IPS DF 4.7 (cell line): ENCODE measurements around the gene GLCCI1.

Experiments
- DNase-seq: peaks from one replicate; pipeline ENCODE4 v3.0.0-alpha.2; 2013; ENCODE audit warnings: low spot score; ENCODE audit errors: extremely low read depth

GLCCI1 gene

GRCh38 chr7:7968544-7969305 is at the start of gene GLCCI1:
Gene GLCCI1 (plus strand): TSS chr7:7968796. CDS start chr7:7969351, 555 bp downstream.
- peak; percentile 90 for DNase-seq

GRCh38 chr7:7919449-7919945 is 49.1 kb upstream of the GLCCI1 start:
- no peak for DNase-seq

- no peak for DNase-seq
These were observed 48.5 kb upstream of the GLCCI1 start for GRCh38 chr7:7920056-7920455.

- no peak for DNase-seq
These were observed 48.1 kb upstream of the GLCCI1 start for GRCh38 chr7:7920481-7920880.

- DNase-seq, result no peak
These were observed 46.8 kb upstream of the GLCCI1 start for GRCh38 chr7:7921830-7922229.

- DNase-seq, result no peak
These were observed 45.8 kb upstream of the GLCCI1 start for GRCh38 chr7:7922684-7923385.

- no peak for DNase-seq
These were observed 44.8 kb upstream of the GLCCI1 start for GRCh38 chr7:7923818-7924217.

GRCh38 chr7:7924303-7924702 is 44.3 kb upstream of the GLCCI1 start:
- DNase-seq, result no peak

GRCh38 chr7:7931626-7932025 is 37.0 kb upstream of the GLCCI1 start:
- no peak for DNase-seq

- DNase-seq, result no peak
These were observed 36.0 kb upstream of the GLCCI1 start for GRCh38 chr7:7932553-7932952.

- no peak for DNase-seq
These were observed 34.6 kb upstream of the GLCCI1 start for GRCh38 chr7:7933915-7934526.

GRCh38 chr7:7934945-7935344 is 33.7 kb upstream of the GLCCI1 start:
- DNase-seq, result no peak

- DNase-seq, result no peak
These were observed 30.1 kb upstream of the GLCCI1 start for GRCh38 chr7:7938471-7938870.

- no peak for DNase-seq
These were observed 24.6 kb upstream of the GLCCI1 start for GRCh38 chr7:7943951-7944350.

GRCh38 chr7:7944619-7945282 is 23.8 kb upstream of the GLCCI1 start:
- DNase-seq, result no peak

- DNase-seq, result no peak
These were observed 22.1 kb upstream of the GLCCI1 start for GRCh38 chr7:7946486-7946885.

- DNase-seq, result no peak
These were observed 20.4 kb upstream of the GLCCI1 start for GRCh38 chr7:7948232-7948631.

- no peak for DNase-seq
These were observed 14.8 kb upstream of the GLCCI1 start for GRCh38 chr7:7953806-7954205.

- no peak for DNase-seq
These were observed 12.0 kb upstream of the GLCCI1 start for GRCh38 chr7:7956531-7957128.

GRCh38 chr7:7957513-7957912 is 11.1 kb upstream of the GLCCI1 start:
- no peak for DNase-seq

GRCh38 chr7:7959979-7960670 is 8.5 kb upstream of the GLCCI1 start:
- DNase-seq, result no peak
